NCI-H1436 (cell line): ENCODE results near the gene ZNF414.
"Not testable (repeated sequence)": the region's sequence is repeated elsewhere in the genome, so short reads cannot be mapped to it uniquely, and the experiment has no call there.

ENCODE experiments used
- DNase-seq: peaks from one replicate; lab custom pipeline; 2025; lab: John Stamatoyannopoulos, UW

Gene ZNF414

GRCh38 chr19:8517551-8518442 lies 3.8 kb upstream of the ZNF414 start:
- no peak for DNase-seq

- no peak for DNase-seq
Measured at GRCh38 chr19:8515317-8515716, 1.4 kb upstream of the ZNF414 start.

- DNase-seq, result not testable (repeated sequence)
Measured at GRCh38 chr19:8514505-8515009, 590 bp upstream of the ZNF414 start.

- DNase-seq, result no peak
Measured at GRCh38 chr19:8513036-8513686, 806 bp downstream of the ZNF414 start.

GRCh38 chr19:8512115-8512967 lies 1.6 kb downstream of the ZNF414 start:
- DNase-seq, result no peak

- DNase-seq, result no peak
Measured at GRCh38 chr19:8511573-8512101, 2.3 kb downstream of the ZNF414 start.

- DNase-seq, result no peak
Measured at GRCh38 chr19:8510589-8511115, 3.3 kb downstream of the ZNF414 start.

- peak; percentile 31 for DNase-seq
Measured at GRCh38 chr19:8506402-8506957, 7.5 kb downstream of the ZNF414 start.

GRCh38 chr19:8505680-8506401 lies 8.1 kb downstream of the ZNF414 start:
- peak; percentile 53 for DNase-seq

GRCh38 chr19:8504919-8505318 lies 9.0 kb downstream of the ZNF414 start:
- no peak for DNase-seq

- DNase-seq, result no peak
Measured at GRCh38 chr19:8504171-8504570, 9.8 kb downstream of the ZNF414 start.

- no peak for DNase-seq
Measured at GRCh38 chr19:8503510-8503909, 10.5 kb downstream of the ZNF414 start.

GRCh38 chr19:8501981-8502380 lies 12.0 kb downstream of the ZNF414 start:
- DNase-seq, result no peak

- DNase-seq, result no peak
Measured at GRCh38 chr19:8501516-8501915, 12.5 kb downstream of the ZNF414 start.

- DNase-seq, result no peak
Measured at GRCh38 chr19:8500158-8500557, 13.8 kb downstream of the ZNF414 start.

GRCh38 chr19:8499048-8499833 lies 14.7 kb downstream of the ZNF414 start:
- DNase-seq, result no peak

GRCh38 chr19:8498295-8498694 lies 15.7 kb downstream of the ZNF414 start:
- no peak for DNase-seq

- no peak for DNase-seq
Measured at GRCh38 chr19:8494158-8494557, 19.8 kb downstream of the ZNF414 start.

- no peak for DNase-seq
Measured at GRCh38 chr19:8491574-8491973, 22.4 kb downstream of the ZNF414 start.

GRCh38 chr19:8490873-8491272 lies 23.1 kb downstream of the ZNF414 start:
- DNase-seq, result no peak
